Mesenchymal stem cell (in vitro differentiated cells and primary cell): ENCODE results near the gene E2F4.

Experiments
- DNase-seq: peaks from one replicate; pipeline ENCODE4 v3.0.0-alpha.2; 2013
- H2AFZ ChIP-seq: one replicate; pipeline ENCODE4 v1.6.1; 2013; ENCODE audit warnings: low read depth, mild to moderate bottlenecking, control low read depth, inconsistent platforms, low read length, moderate library complexity
- H2AK5ac ChIP-seq: 2 replicates; pipeline ENCODE4 v1.6.1; 2013; ENCODE audit warnings: low read length, moderate library complexity, mild to moderate bottlenecking, inconsistent platforms; ENCODE audit not compliant: severe bottlenecking
- H2BK120ac ChIP-seq: one replicate; pipeline ENCODE4 v1.6.1; 2013; ENCODE audit warnings: low read depth, mild to moderate bottlenecking, inconsistent platforms, low read length, moderate library complexity
- H2BK12ac ChIP-seq, 2 experiments: one replicate each; pipeline ENCODE4 v1.6.1; 2013; ENCODE audit warnings: inconsistent platforms in 2 of 2, low read length in 2 of 2, mild to moderate bottlenecking in 2 of 2, moderate library complexity in 2 of 2, control low read depth in 1 of 2
- H2BK15ac ChIP-seq: one replicate; pipeline ENCODE4 v1.6.1; 2013; ENCODE audit warnings: mild to moderate bottlenecking, low read depth, inconsistent platforms; ENCODE audit not compliant: poor library complexity, severe bottlenecking
- H2BK5ac ChIP-seq: 2 replicates; pipeline ENCODE4 v1.6.1; 2013; ENCODE audit warnings: low read depth, mild to moderate bottlenecking, low read length, control low read depth, inconsistent platforms; ENCODE audit not compliant: poor library complexity, severe bottlenecking
- H3K14ac ChIP-seq, 2 experiments: one replicate each; pipeline ENCODE4 v1.6.1; 2013; ENCODE audit warnings: inconsistent platforms in 2 of 2, low read length in 2 of 2, control low read depth in 1 of 2, mild to moderate bottlenecking in 1 of 2, moderate library complexity in 1 of 2
- H3K18ac ChIP-seq, 2 experiments: one replicate each; pipeline ENCODE4 v1.6.1; 2013; ENCODE audit warnings: inconsistent platforms in 2 of 2, low read length in 2 of 2, control low read depth in 1 of 2, low read depth in 1 of 2, mild to moderate bottlenecking in 1 of 2
- H3K23ac ChIP-seq, 2 experiments: one replicate each; pipeline ENCODE4 v1.6.1; 2013; ENCODE audit warnings: inconsistent platforms in 2 of 2, low read length in 2 of 2, mild to moderate bottlenecking in 2 of 2, moderate library complexity in 2 of 2, control low read depth in 1 of 2
- H3K27ac ChIP-seq: 2 replicates; pipeline ENCODE4 v1.5.1; 2013; ENCODE audit warnings: mild to moderate bottlenecking, moderate library complexity, low read length, control low read depth, inconsistent platforms; ENCODE audit not compliant: poor library complexity, severe bottlenecking
- H3K27me3 ChIP-seq, 2 experiments: 2 replicates each; pipeline versions ENCODE4 v1.6.1 to v1.7.0; 2013; ENCODE audit warnings: low read length in 2 of 2, mild to moderate bottlenecking in 2 of 2, moderate library complexity in 2 of 2, control low read depth in 1 of 2, inconsistent platforms in 1 of 2; ENCODE audit not compliant: control insufficient read depth in 1 of 2, insufficient read depth in 1 of 2
- H3K36me3 ChIP-seq, 2 experiments: 2 replicates each; pipeline versions ENCODE4 v1.6.1 to v1.7.0; 2013; ENCODE audit warnings: low read length in 2 of 2, control low read depth in 1 of 2, inconsistent platforms in 1 of 2, low read depth in 1 of 2, mild to moderate bottlenecking in 1 of 2; ENCODE audit not compliant: insufficient read depth in 2 of 2, control insufficient read depth in 1 of 2
- H3K4ac ChIP-seq, 2 experiments: one replicate each; pipeline ENCODE4 v1.6.1; 2013; ENCODE audit warnings: inconsistent platforms in 2 of 2, low read length in 2 of 2, mild to moderate bottlenecking in 2 of 2, moderate library complexity in 2 of 2, control low read depth in 1 of 2, low read depth in 1 of 2
- H3K4me1 ChIP-seq: 2 replicates; pipeline ENCODE4 v1.6.1; 2013; ENCODE audit warnings: low read depth, low read length, control low read depth; ENCODE audit not compliant: control insufficient read depth, insufficient read depth
- H3K4me2 ChIP-seq: 2 replicates; pipeline ENCODE4 v1.6.1; 2013; ENCODE audit warnings: low read length, mild to moderate bottlenecking, inconsistent platforms; ENCODE audit not compliant: poor library complexity, severe bottlenecking
- H3K4me3 ChIP-seq, 2 experiments: 2 replicates each; pipeline versions ENCODE4 v1.5.1 to v1.7.0; 2013; ENCODE audit warnings: low read length in 2 of 2, mild to moderate bottlenecking in 2 of 2, control low read depth in 1 of 2, low read depth in 1 of 2; ENCODE audit not compliant: insufficient read depth in 1 of 2
- H3K79me1 ChIP-seq: replicated peaks from 2 replicates; pipeline ENCODE4 v1.6.1; 2013; ENCODE audit warnings: mild to moderate bottlenecking, control low read depth, low read length, inconsistent platforms; ENCODE audit not compliant: poor library complexity, severe bottlenecking
- H3K9ac ChIP-seq: 2 replicates; pipeline ENCODE4 v1.7.0; 2013; ENCODE audit warnings: mild to moderate bottlenecking, low read length, moderate library complexity
- H3K9me3 ChIP-seq: 2 replicates; pipeline ENCODE4 v1.7.0; 2013; ENCODE audit warnings: mild to moderate bottlenecking, low read length; ENCODE audit not compliant: control insufficient read depth
- H4K8ac ChIP-seq: one replicate; pipeline ENCODE4 v1.6.1; 2013; ENCODE audit warnings: inconsistent platforms, mild to moderate bottlenecking, low read length, moderate library complexity
- H4K91ac ChIP-seq: one replicate; pipeline ENCODE4 v1.6.1; 2013; ENCODE audit warnings: mild to moderate bottlenecking, low read length, inconsistent platforms
- WGBS: methylation state at CpG from one replicate; pipeline ENCODE4 v1.1.7; 2013; ENCODE audit warnings: mixed read lengths; 5-methylcytosine and 5-hydroxymethylcytosine counted together

Gene E2F4

GRCh38 chr16:67188798-67189197 is 3.2 kb upstream of the E2F4 start:
- no peak overlapping the region for H3K9ac ChIP-seq
- H2AK5ac ChIP-seq: no peak overlapping the region
- H2BK120ac ChIP-seq: no peak overlapping the region
- H3K79me1 ChIP-seq: peaks cover 3% of the 10 kb centered on the region
- H2BK15ac ChIP-seq: no peak overlapping the region
- no peak overlapping the region for H3K27ac ChIP-seq
- no peak overlapping the region for H4K91ac ChIP-seq
- H2BK12ac ChIP-seq: no peak overlapping the region
- no peak overlapping the region for H3K23ac ChIP-seq
- H3K27me3 ChIP-seq: no peaks in the 10 kb centered on the region
- H2BK5ac ChIP-seq: no peak overlapping the region
- H4K8ac ChIP-seq: no peak overlapping the region
- H3K18ac ChIP-seq: no peak overlapping the region
- no peak overlapping the region for H3K4me2 ChIP-seq
- H3K9me3 ChIP-seq: no peaks in the 10 kb centered on the region
- H3K4me1 ChIP-seq: peaks cover 44% of the 10 kb centered on the region
- 96% methylated on average over 14 of the region's 15 CpGs for WGBS
- no peak overlapping the region for H3K14ac ChIP-seq
- H3K36me3 ChIP-seq: peaks cover 6% of the 10 kb centered on the region in 2 experiments
- H3K4ac ChIP-seq: no peak overlapping the region
- no peak overlapping the region for H2AFZ ChIP-seq
- H3K4me3 ChIP-seq: peak overlapping the region in 1 of 2 experiments; percentile 12
- DNase-seq: no peak

- no peak within 1 kb of the TSS for H2AK5ac ChIP-seq
- H4K8ac ChIP-seq: no peak within 1 kb of the TSS
- H2BK120ac ChIP-seq: no peak within 1 kb of the TSS
- peak within 1 kb of the TSS; percentile 20 for H4K91ac ChIP-seq
- H2BK12ac ChIP-seq: no peak within 1 kb of the TSS
- H3K36me3 ChIP-seq: peaks cover 19% of the 10 kb centered on the region in 2 experiments
- H3K27ac ChIP-seq: no peak within 1 kb of the TSS
- H3K27me3 ChIP-seq: no peaks in the 10 kb centered on the region
- H3K9me3 ChIP-seq: no peaks in the 10 kb centered on the region
- DNase-seq: no peak
- 51% methylated on average over 5 of the region's 6 CpGs for WGBS
- H3K23ac ChIP-seq: no peak within 1 kb of the TSS
- H3K4me1 ChIP-seq: peaks cover 39% of the 10 kb centered on the region
- H3K4me3 ChIP-seq: peak within 1 kb of the TSS in 1 of 2 experiments; percentile 12
- no peak within 1 kb of the TSS for H3K18ac ChIP-seq
- no peak within 1 kb of the TSS for H3K14ac ChIP-seq
- no peak within 1 kb of the TSS for H2BK5ac ChIP-seq
- no peak within 1 kb of the TSS for H2BK15ac ChIP-seq
- H3K4me2 ChIP-seq: no peak within 1 kb of the TSS
- no peak within 1 kb of the TSS for H2AFZ ChIP-seq
- H3K4ac ChIP-seq: no peak within 1 kb of the TSS
- no peak within 1 kb of the TSS for H3K9ac ChIP-seq
- H3K79me1 ChIP-seq: peaks cover 12% of the 10 kb centered on the region
Measured at GRCh38 chr16:67190041-67190440, 1.9 kb upstream of the E2F4 start, which contains the start of gene EXOC3L1. EXOC3L1 (minus strand) TSS chr16:67190136; CDS start chr16:67189676, 460 bp downstream.

- Histone ChIP-seq H3K14ac (no peak overlapping the region), H4K91ac (peak overlapping the region; percentile 20), H3K4ac (no peak overlapping the region), H2AK5ac (no peak overlapping the region), H3K27me3 (no peaks in the 10 kb centered on the region), H3K4me3 (no peak overlapping the region), H3K9ac (no peak overlapping the region), H3K9me3 (no peaks in the 10 kb centered on the region), H4K8ac (no peak overlapping the region), H3K18ac (no peak overlapping the region), H2AFZ (no peak overlapping the region), H3K27ac (no peak overlapping the region), H3K23ac (no peak overlapping the region), H2BK12ac (no peak overlapping the region), H2BK5ac (no peak overlapping the region), H3K79me1 (peaks cover 16% of the 10 kb centered on the region), H3K36me3 (peaks cover 26% of the 10 kb centered on the region in 2 experiments), H3K4me1 (peaks cover 36% of the 10 kb centered on the region), H3K4me2 (no peak overlapping the region), H2BK15ac (no peak overlapping the region), H2BK120ac (no peak overlapping the region)
- 79% methylated on average over 8 of the region's 13 CpGs for WGBS
- peak; percentile 71 for DNase-seq
Measured at GRCh38 chr16:67190448-67191399, 1.2 kb upstream of the E2F4 start.

- Histone ChIP-seq H3K4me1 (peaks cover 31% of the 10 kb centered on the region), H3K79me1 (peaks cover 22% of the 10 kb centered on the region), H3K14ac (no peak overlapping the region), H3K4me3 (peak overlapping the region in 1 of 2 experiments; percentile 99), H3K4me2 (peak overlapping the region; percentile 69), H3K27ac (no peak overlapping the region), H3K4ac (no peak overlapping the region), H3K36me3 (peaks cover 33 to 34% of the 10 kb centered on the region in 2 experiments), H2BK5ac (no peak overlapping the region), H3K18ac (no peak overlapping the region), H3K23ac (no peak overlapping the region), H2AK5ac (no peak overlapping the region), H2BK15ac (no peak overlapping the region), H2AFZ (no peak overlapping the region), H3K9me3 (no peaks in the 10 kb centered on the region), H4K8ac (peak overlapping the region; percentile 25), H3K9ac (peak overlapping the region; percentile 98), H4K91ac (no peak overlapping the region), H2BK12ac (no peak overlapping the region), H3K27me3 (no peaks in the 10 kb centered on the region), H2BK120ac (no peak overlapping the region)
- DNase-seq: no peak
- 44% methylated on average over 9 of the region's 9 CpGs for WGBS
Measured at GRCh38 chr16:67191411-67191994, 452 bp upstream of the E2F4 start.
